ENCODE results near the gene WWOX.

DNA sequence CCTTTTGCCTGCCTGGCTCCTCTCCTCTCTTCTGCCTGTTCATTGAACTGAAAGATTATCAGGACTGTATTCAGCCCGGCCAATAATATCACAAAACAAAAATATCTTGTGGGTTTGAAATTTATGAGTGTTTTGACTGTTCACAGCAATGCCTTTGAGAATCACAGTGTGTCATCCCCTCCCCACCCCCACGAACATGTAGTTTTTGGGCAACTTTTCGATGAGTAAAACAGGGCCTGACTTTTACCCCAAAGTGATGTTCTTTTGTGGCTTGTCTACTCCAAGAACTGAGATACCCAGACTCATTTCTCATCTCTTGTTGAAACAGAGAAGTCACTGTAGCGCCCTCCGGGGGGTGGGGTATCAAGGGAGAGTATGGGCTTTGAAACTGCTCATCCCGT lies 675.7 kb downstream of the WWOX start:
- TF ChIP-seq POLR2AphosphoS5 (IDR thresholded peaks at IDR 0.05; ENCODE audit: low read depth, low read length) = no peak
- no peak for TF ChIP-seq SPI1 (IDR thresholded peaks at IDR 0.05; ENCODE audit: low read depth, low read length)
- no peak for TF ChIP-seq POLR2A (IDR thresholded peaks at IDR 0.05; ENCODE audit: low read depth, low read length)
- TF ChIP-seq TAF1 (IDR thresholded peaks at IDR 0.05; ENCODE audit: low read depth, low read length) = no peak
- TF ChIP-seq POU2F2 (IDR thresholded peaks at IDR 0.05; ENCODE audit: low read depth, low read length) = no peak

Measured in GM12891 (cell line).